ENCODE results near the gene CADPS2. TPM values are rescaled to one million over a fixed set of nuclear protein-coding genes. Genes with fewer than 3 reads are reported as not detected.
A peak's percentile ranks its signal among the peaks of the same experiment; 100 is the strongest.
"Not testable (repeated sequence)": the region's sequence is repeated elsewhere in the genome, so short reads cannot be mapped to it uniquely, and the experiment has no call there.

Gene CADPS2
- total RNA-seq, 1 donor from 2014 or later = 12.5 TPM

DNA sequence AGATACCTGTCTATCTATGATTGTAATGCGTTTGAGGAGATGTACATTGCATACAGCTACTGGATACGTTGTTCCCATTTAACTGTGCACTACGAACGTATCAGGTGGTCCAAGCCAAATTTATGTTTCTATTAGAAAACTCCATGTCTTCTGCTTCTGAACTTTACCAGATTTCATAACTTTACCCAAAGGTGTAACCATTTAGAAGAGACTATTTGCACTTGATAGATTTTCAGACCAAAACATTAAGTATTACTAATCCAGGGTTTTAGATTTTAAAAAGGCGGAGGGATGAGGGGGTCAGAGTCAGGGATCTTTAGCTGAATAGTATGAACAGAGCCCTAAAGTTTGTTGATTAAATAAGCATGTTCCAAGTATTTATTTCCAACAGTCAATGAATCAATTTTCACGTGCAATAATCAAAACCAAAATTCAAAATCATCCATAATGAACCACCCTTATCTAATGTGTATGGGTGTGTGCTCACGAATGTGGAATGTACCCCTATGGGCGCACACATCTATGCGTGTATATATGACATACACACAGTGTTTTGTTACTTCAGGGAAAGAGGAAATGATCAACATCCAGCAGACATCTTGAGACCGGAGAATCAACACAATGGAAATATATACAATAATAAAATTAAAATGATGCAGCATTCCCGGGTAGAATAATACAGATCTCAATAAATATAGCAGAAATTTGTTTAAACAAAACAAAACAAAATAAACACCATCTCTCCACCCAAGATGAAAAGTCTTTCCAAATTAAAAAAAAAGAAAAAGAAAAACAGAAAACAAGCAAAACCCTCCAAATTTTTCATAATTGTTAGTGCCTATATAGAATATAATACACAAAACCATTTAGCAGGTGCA, 585.1 kb downstream of the CADPS2 start:
- H3K36me3 ChIP-seq (ENCODE audit: control insufficient read depth in 3 of 3, insufficient read depth in 3 of 3, low read length in 3 of 3) = no peaks in the 10 kb centered on the region
- H3K9me3 ChIP-seq (ENCODE audit: control insufficient read depth in 3 of 3, low read length in 3 of 3) = no peaks in the 10 kb centered on the region
- H3K9ac ChIP-seq (ENCODE audit: low read depth in 1 of 3, low read length in 3 of 3) = no peak overlapping the region
- peaks cover 77 to 85% (median 78%) of the 10 kb centered on the region in 3 donors for H3K27me3 ChIP-seq (ENCODE audit: control insufficient read depth in 3 of 3, insufficient read depth in 3 of 3, low read length in 3 of 3)
- no peak overlapping the region for H3K27ac ChIP-seq (ENCODE audit: low read depth, low read length)
- H3K4me3 ChIP-seq (ENCODE audit: low read length in 3 of 3) = no peak overlapping the region
- peaks cover 24 to 33% (median 26%) of the 10 kb centered on the region in 3 donors for H3K4me1 ChIP-seq (ENCODE audit: control insufficient read depth in 3 of 3, insufficient read depth in 3 of 3, low read length in 3 of 3)

DNA sequence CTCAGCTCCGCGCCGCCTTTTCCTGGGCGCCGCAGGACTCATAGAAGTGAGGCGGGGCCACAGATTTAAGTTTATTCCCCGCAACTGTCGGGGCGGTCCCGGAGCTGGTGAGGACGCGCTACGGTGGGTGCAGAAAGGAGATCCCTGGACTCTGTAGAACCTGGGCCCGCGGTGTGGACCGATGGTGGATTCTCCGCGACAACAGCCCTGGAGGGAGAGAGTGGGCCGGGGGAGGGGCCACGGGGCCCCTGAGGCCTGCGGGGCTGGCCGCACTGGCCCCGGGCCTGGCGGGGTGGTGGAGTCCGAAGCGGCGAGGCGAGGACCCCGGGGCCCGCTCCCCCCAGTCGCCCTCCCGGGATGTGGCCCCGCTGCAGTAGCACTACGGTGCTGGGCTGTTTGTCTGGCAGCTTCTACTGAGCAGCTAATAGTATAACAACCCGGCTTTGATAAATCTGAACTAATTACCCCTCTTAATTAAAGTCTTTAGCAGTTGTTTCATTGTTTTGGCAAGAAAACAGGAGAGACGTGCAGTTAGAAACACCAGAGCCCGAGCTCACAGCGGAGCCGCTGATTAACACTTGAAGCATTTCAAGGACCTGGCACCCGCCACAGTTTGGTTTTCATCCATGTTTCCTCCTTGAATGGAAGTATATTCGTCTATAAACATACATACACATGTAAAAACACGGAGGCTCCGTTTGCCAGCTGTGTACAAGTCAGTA, 585.9 kb downstream of the CADPS2 start:
- Histone ChIP-seq H3K9me3 (ENCODE audit: control insufficient read depth in 3 of 3, low read length in 3 of 3) (no peaks in the 10 kb centered on the region), H3K4me3 (ENCODE audit: low read length in 3 of 3) (peak overlapping the region in 2 of 3 donors; percentile 24 to 42), H3K9ac (ENCODE audit: low read depth in 1 of 3, low read length in 3 of 3) (no peak overlapping the region), H3K36me3 (ENCODE audit: control insufficient read depth in 3 of 3, insufficient read depth in 3 of 3, low read length in 3 of 3) (no peaks in the 10 kb centered on the region), H3K27me3 (ENCODE audit: control insufficient read depth in 3 of 3, insufficient read depth in 3 of 3, low read length in 3 of 3) (peaks cover 69 to 77% (median 70%) of the 10 kb centered on the region in 3 donors), H3K27ac (ENCODE audit: low read depth, low read length) (no peak overlapping the region), H3K4me1 (ENCODE audit: control insufficient read depth in 3 of 3, insufficient read depth in 3 of 3, low read length in 3 of 3) (peaks cover 15 to 25% (median 18%) of the 10 kb centered on the region in 3 donors)

DNA sequence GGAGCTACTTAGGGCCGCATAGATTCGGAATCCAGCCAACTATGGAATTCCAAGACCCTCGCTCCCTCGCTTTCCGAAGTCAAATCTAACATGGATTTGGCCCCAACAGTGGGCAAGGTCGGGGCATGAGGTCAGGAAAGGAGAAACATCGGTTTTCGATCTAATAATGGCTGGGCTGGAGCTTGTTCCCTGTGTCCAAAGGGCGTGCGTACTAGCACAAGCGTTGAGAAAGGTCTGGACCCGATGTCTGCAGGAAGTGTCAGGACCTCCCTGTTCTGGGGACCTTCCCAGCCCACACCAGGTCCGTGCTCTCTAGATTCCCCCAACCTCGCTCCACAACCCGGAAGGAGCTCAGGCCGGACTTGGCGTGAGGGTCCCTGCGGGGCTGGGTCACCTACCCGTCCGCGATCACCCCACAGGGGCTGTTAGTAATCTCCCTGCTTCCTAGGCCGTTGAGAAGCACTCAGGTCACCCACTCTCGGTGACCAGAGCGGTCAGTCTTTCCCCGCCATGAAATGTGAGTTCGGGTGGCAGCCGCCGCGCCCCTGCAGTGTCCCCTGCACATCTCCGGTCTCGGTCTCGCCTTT, 586.5 kb downstream of the CADPS2 start:
- H3K9ac ChIP-seq (ENCODE audit: low read depth in 1 of 3, low read length in 3 of 3) = no peak overlapping the region
- no peak overlapping the region for H3K27ac ChIP-seq (ENCODE audit: low read depth, low read length)
- H3K36me3 ChIP-seq (ENCODE audit: control insufficient read depth in 3 of 3, insufficient read depth in 3 of 3, low read length in 3 of 3) = no peaks in the 10 kb centered on the region
- H3K9me3 ChIP-seq (ENCODE audit: control insufficient read depth in 3 of 3, low read length in 3 of 3) = no peaks in the 10 kb centered on the region
- H3K27me3 ChIP-seq (ENCODE audit: control insufficient read depth in 3 of 3, insufficient read depth in 3 of 3, low read length in 3 of 3) = peaks cover 65 to 73% (median 66%) of the 10 kb centered on the region in 3 donors
- H3K4me3 ChIP-seq (ENCODE audit: low read length in 3 of 3) = peak overlapping the region; percentile 22 to 42 (median 24)
- peaks cover 10 to 20% (median 13%) of the 10 kb centered on the region in 3 donors for H3K4me1 ChIP-seq (ENCODE audit: control insufficient read depth in 3 of 3, insufficient read depth in 3 of 3, low read length in 3 of 3)

DNA sequence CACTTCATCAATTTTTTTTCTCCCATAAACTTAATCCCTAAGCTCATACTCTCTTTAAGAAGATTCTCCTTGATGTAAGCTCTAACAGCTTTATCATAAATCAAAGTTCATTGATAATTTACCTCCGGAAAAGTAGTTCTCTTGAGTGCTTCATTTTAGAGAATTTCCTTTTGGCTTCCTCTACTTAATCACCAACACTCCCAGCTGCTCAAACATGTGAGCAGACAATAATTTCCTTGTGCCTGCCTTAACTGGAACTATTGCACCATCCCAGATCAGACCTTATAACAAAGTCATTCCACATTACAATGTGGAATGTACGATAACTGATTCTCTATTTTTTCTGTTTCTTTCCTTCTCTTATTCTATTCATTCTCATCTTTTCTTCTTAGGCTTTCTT, 587.6 kb downstream of the CADPS2 start:
- H3K9me3 ChIP-seq (ENCODE audit: control insufficient read depth in 3 of 3, low read length in 3 of 3) = no peaks in the 10 kb centered on the region
- H3K4me1 ChIP-seq (ENCODE audit: control insufficient read depth in 3 of 3, insufficient read depth in 3 of 3, low read length in 3 of 3) = peaks cover 1 to 10% (median 6%) of the 10 kb centered on the region in 3 donors
- H3K27me3 ChIP-seq (ENCODE audit: control insufficient read depth in 3 of 3, insufficient read depth in 3 of 3, low read length in 3 of 3) = peaks cover 56 to 63% (median 57%) of the 10 kb centered on the region in 3 donors
- no peaks in the 10 kb centered on the region for H3K36me3 ChIP-seq (ENCODE audit: control insufficient read depth in 3 of 3, insufficient read depth in 3 of 3, low read length in 3 of 3)
- H3K9ac ChIP-seq (ENCODE audit: low read depth in 1 of 3, low read length in 3 of 3) = no peak overlapping the region
- no peak overlapping the region for H3K27ac ChIP-seq (ENCODE audit: low read depth, low read length)
- H3K4me3 ChIP-seq (ENCODE audit: low read length in 3 of 3) = no peak overlapping the region

DNA sequence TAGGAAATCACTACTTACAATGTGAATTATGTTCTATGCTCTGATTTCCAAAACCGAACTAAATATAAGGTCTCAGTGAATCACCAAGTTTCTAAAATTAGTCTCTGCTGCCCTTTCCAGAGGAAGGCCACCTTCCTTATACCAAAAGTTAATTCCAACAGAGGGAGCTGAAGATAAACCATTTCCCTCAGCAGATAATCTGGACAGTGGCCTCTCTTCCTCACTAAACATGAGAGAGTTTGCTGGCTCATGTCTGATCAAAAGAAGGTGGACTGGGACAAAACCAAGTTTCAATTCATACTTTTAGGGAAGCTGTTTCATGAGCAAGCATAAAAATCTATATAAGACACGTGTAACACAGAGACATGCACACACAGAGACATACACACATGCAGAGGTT, 588.1 kb downstream of the CADPS2 start:
- H3K9ac ChIP-seq (ENCODE audit: low read depth in 1 of 3, low read length in 3 of 3) = no peak overlapping the region
- peaks cover 51 to 59% (median 54%) of the 10 kb centered on the region in 3 donors for H3K27me3 ChIP-seq (ENCODE audit: control insufficient read depth in 3 of 3, insufficient read depth in 3 of 3, low read length in 3 of 3)

DNA sequence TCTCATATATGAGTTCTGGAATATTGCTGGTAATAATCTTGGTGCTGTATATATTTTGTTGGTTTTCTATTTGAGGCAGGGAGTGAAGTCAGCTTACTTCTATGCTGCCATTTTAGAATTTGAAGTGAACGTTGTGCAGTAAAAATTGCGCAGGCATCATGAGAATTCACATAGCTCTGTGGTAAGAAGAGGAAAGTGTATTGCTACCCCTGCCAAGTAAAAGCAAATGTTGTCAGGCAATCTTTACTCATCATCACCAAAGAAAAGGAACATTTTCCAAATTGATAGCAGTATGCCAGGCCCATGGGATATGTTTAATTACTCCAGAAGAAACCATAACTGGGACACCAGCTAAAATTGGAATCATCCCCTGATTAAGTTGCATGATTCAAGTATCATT, 595.1 kb downstream of the CADPS2 start:
- peaks cover 0 to 10% (median 0%) of the 10 kb centered on the region in 3 donors for H3K9me3 ChIP-seq (ENCODE audit: control insufficient read depth in 3 of 3, low read length in 3 of 3)
- no peaks in the 10 kb centered on the region for H3K27me3 ChIP-seq (ENCODE audit: control insufficient read depth in 3 of 3, insufficient read depth in 3 of 3, low read length in 3 of 3)
- H3K27ac ChIP-seq (ENCODE audit: low read depth, low read length) = no peak overlapping the region

More for the DNA sequence above, 588.1 kb downstream of the CADPS2 start:
- Histone ChIP-seq H3K36me3 (ENCODE audit: control insufficient read depth in 3 of 3, insufficient read depth in 3 of 3, low read length in 3 of 3) (no peaks in the 10 kb centered on the region), H3K4me1 (ENCODE audit: control insufficient read depth in 3 of 3, insufficient read depth in 3 of 3, low read length in 3 of 3) (peaks cover 0 to 10% (median 6%) of the 10 kb centered on the region in 3 donors), H3K27ac (ENCODE audit: low read depth, low read length) (no peak overlapping the region), H3K4me3 (ENCODE audit: low read length in 3 of 3) (no peak overlapping the region), H3K9me3 (ENCODE audit: control insufficient read depth in 3 of 3, low read length in 3 of 3) (no peaks in the 10 kb centered on the region)

DNA sequence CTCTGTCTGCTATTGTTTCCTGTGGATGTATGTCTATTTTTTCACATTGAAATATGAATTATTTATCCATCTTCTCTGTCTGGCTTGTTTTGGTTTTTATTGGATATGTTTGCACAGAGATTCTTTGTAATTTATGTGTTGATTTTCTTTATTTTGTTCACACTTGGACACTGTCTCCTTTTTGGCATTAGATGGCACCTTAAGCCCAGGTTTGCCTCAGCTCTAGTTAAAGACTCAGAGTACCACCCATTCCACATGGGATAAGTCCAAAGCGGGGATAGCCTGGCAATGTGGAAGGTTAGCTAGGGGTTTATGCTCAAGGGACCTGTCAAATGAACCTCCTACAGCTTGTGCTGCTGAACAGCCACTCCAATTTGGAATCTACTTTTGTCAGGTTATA, 595.8 kb downstream of the CADPS2 start:
- Histone ChIP-seq H3K27ac (ENCODE audit: low read depth, low read length) (no peak overlapping the region), H3K27me3 (ENCODE audit: control insufficient read depth in 3 of 3, insufficient read depth in 3 of 3, low read length in 3 of 3) (no peaks in the 10 kb centered on the region), H3K4me1 (ENCODE audit: control insufficient read depth in 3 of 3, insufficient read depth in 3 of 3, low read length in 3 of 3) (no peaks in the 10 kb centered on the region), H3K9me3 (ENCODE audit: control insufficient read depth in 3 of 3, low read length in 3 of 3) (peaks cover 0 to 10% (median 0%) of the 10 kb centered on the region in 3 donors), H3K9ac (ENCODE audit: low read depth in 1 of 3, low read length in 3 of 3) (no peak overlapping the region), H3K4me3 (ENCODE audit: low read length in 3 of 3) (no peak overlapping the region), H3K36me3 (ENCODE audit: control insufficient read depth in 3 of 3, insufficient read depth in 3 of 3, low read length in 3 of 3) (no peaks in the 10 kb centered on the region)

More for the DNA sequence above, 595.1 kb downstream of the CADPS2 start:
- H3K9ac ChIP-seq (ENCODE audit: low read depth in 1 of 3, low read length in 3 of 3) = no peak overlapping the region
- H3K4me1 ChIP-seq (ENCODE audit: control insufficient read depth in 3 of 3, insufficient read depth in 3 of 3, low read length in 3 of 3) = no peaks in the 10 kb centered on the region
- no peak overlapping the region for H3K4me3 ChIP-seq (ENCODE audit: low read length in 3 of 3)
- H3K36me3 ChIP-seq (ENCODE audit: control insufficient read depth in 3 of 3, insufficient read depth in 3 of 3, low read length in 3 of 3) = no peaks in the 10 kb centered on the region

DNA sequence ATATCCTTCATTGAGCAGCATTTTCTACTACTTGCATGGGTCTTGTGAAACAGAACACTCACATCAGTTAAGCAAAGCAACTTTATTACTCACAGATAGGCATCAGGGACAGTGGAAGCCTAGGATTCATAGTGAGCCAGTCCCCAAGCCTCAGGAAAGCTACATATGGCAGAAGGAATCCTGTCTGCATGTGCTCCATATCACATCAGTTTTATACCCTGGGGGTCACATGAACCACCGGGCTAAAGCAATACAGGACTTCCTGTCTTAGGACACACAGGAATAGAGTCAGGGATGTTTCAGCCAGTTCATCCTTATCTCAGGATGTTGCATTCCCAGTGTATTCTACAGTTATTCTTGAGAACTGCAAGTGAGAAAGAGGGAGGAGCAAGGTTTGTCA, 596.8 kb downstream of the CADPS2 start:
- no peak overlapping the region for H3K27ac ChIP-seq (ENCODE audit: low read depth, low read length)
- H3K4me1 ChIP-seq (ENCODE audit: control insufficient read depth in 3 of 3, insufficient read depth in 3 of 3, low read length in 3 of 3) = no peaks in the 10 kb centered on the region
- H3K4me3 ChIP-seq (ENCODE audit: low read length in 3 of 3) = no peak overlapping the region
- H3K27me3 ChIP-seq (ENCODE audit: control insufficient read depth in 3 of 3, insufficient read depth in 3 of 3, low read length in 3 of 3) = no peaks in the 10 kb centered on the region
- H3K36me3 ChIP-seq (ENCODE audit: control insufficient read depth in 3 of 3, insufficient read depth in 3 of 3, low read length in 3 of 3) = no peaks in the 10 kb centered on the region
- no peak overlapping the region for H3K9ac ChIP-seq (ENCODE audit: low read depth in 1 of 3, low read length in 3 of 3)
- H3K9me3 ChIP-seq (ENCODE audit: control insufficient read depth in 3 of 3, low read length in 3 of 3) = peaks cover 0 to 10% (median 0%) of the 10 kb centered on the region in 3 donors

DNA sequence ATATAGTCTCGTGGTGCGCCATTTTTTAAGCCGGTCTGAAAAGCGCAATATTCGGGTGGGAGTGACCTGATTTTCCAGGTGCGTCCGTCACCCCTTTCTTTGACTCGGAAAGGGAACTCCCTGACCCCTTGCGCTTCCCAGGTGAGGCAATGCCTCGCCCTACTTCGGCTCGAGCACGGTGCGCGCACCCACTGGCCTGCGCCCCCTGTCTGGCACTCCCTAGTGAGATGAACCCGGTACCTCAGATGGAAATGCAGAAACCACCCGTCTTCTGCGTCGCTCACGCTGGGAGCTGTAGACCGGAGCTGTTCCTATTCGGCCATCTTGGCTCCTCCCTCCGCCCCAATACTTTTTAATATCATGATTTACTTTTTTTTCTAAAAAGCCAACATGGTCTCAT, 601.7 kb downstream of the CADPS2 start:
- not testable (repeated sequence) for H3K9ac ChIP-seq (ENCODE audit: low read depth in 1 of 3, low read length in 3 of 3); H3K27me3 ChIP-seq (ENCODE audit: control insufficient read depth in 3 of 3, insufficient read depth in 3 of 3, low read length in 3 of 3); H3K4me1 ChIP-seq (ENCODE audit: control insufficient read depth in 3 of 3, insufficient read depth in 3 of 3, low read length in 3 of 3); H3K36me3 ChIP-seq (ENCODE audit: control insufficient read depth in 3 of 3, insufficient read depth in 3 of 3, low read length in 3 of 3); H3K9me3 ChIP-seq (ENCODE audit: control insufficient read depth in 3 of 3, low read length in 3 of 3); H3K4me3 ChIP-seq (ENCODE audit: low read length in 3 of 3); H3K27ac ChIP-seq (ENCODE audit: low read depth, low read length)

All from skeletal muscle tissue (tissue), 4 donors.